Vagina (tissue), 2 donors: Measurements from ENCODE around the gene RASGEF1C.

Source experiments
- CTCF ChIP-seq, 3 experiments: fragments of 450-650 bp in 2 of 3; fragments of 200-600 bp in 1 of 3; sonication (generic) in 1 of 3; IDR thresholded peaks; one replicate each; pipeline ENCODE4 v1.5.1; 2017 to 2019; ENCODE audit warnings: antibody characterized with exemption in 3 of 3, mild to moderate bottlenecking in 2 of 3, moderate library complexity in 2 of 3
- POLR2AphosphoS5 ChIP-seq, 2 donors: sonication (generic); formaldehyde crosslinking; IDR thresholded peaks; one replicate each; pipeline ENCODE4 v1.9.0; 2017; ENCODE audit warnings: antibody characterized with exemption in 2 of 2, mild to moderate bottlenecking in 2 of 2, low read depth in 1 of 2; ENCODE audit not compliant: insufficient read depth in 1 of 2

- no peak for TF ChIP-seq CTCF (IDR thresholded peaks at IDR 0.05)
- TF ChIP-seq POLR2AphosphoS5 (IDR thresholded peaks at IDR 0.05; ENCODE audit: insufficient read depth in 1 of 2, low read depth in 1 of 2), result no peak
Measured at GRCh38 chr5:180137401-180138213, 71.4 kb downstream of the RASGEF1C start.
